ENCODE measurements around the gene CDHR1. TPM values are rescaled to one million over a fixed set of nuclear protein-coding genes. Genes with fewer than 3 reads are reported as not detected.

The CDHR1 gene
- total RNA-seq, 4 donors from 2014 or later, result 6.7 to 15.0 (median 12.2) TPM

DNA sequence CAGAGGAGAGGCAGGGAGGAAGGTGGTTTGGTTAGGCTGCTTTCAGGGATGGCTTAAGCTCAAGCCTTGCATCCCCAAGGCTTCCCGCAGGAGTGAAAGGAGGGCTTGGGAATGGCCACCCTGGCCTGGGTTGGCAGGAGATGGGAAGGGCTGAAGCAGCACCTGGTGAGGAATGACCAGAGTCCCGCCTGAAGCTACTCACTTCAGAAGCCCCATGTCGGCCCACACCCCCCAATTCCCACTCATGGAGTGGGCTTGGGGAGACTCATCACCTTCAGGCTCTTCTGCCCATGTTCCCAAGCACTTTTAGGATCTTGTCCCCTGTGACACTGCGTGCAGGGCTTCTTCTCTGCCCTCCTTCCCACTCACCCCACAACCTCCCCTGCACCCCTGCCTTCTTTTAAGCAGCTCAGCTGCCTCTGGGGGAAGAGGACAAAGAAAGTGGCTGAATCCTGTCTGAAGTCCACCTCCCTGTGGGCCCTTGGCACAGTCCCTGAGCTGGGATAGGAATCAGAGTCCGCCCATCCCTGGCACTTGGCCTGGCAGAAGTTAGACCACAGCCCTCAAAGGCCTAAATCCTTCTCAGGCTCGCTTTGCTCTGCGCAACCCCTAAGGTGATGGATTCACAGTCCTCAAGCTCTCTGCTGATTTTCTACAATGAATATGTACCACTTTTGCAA lies 67.0 kb downstream of the CDHR1 start:
- Histone ChIP-seq H3K27ac (no peak overlapping the region), H3K4me1 (peaks cover 0 to 6% (median 0%) of the 10 kb centered on the region in 3 donors), H3K4me3 (no peak overlapping the region), H3K27me3 (peaks cover 0 to 53% (median 0%) of the 10 kb centered on the region in 4 donors), H3K9me3 (no peaks in the 10 kb centered on the region), H3K36me3 (no peaks in the 10 kb centered on the region)
- intact Hi-C loops (cut with DNase I), result loop anchor here (5.0 kb wide), 1 partner anchor 276 kb away; no protein-coding TSS in a partner anchor
- WGBS, 2 donors, result 45 to 84% methylated on average over 5 to 6 of the region's 7 CpGs
- no peak for DNase-seq
- no peak for TF ChIP-seq POLR2A (IDR thresholded peaks at IDR 0.05)
- TF ChIP-seq, protein P1, sequence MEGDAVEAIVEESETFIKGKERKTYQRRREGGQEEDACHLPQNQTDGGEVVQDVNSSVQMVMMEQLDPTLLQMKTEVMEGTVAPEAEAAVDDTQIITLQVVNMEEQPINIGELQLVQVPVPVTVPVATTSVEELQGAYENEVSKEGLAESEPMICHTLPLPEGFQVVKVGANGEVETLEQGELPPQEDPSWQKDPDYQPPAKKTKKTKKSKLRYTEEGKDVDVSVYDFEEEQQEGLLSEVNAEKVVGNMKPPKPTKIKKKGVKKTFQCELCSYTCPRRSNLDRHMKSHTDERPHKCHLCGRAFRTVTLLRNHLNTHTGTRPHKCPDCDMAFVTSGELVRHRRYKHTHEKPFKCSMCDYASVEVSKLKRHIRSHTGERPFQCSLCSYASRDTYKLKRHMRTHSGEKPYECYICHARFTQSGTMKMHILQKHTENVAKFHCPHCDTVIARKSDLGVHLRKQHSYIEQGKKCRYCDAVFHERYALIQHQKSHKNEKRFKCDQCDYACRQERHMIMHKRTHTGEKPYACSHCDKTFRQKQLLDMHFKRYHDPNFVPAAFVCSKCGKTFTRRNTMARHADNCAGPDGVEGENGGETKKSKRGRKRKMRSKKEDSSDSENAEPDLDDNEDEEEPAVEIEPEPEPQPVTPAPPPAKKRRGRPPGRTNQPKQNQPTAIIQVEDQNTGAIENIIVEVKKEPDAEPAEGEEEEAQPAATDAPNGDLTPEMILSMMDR (IDR thresholded peaks at IDR 0.05), result no peak

DNA sequence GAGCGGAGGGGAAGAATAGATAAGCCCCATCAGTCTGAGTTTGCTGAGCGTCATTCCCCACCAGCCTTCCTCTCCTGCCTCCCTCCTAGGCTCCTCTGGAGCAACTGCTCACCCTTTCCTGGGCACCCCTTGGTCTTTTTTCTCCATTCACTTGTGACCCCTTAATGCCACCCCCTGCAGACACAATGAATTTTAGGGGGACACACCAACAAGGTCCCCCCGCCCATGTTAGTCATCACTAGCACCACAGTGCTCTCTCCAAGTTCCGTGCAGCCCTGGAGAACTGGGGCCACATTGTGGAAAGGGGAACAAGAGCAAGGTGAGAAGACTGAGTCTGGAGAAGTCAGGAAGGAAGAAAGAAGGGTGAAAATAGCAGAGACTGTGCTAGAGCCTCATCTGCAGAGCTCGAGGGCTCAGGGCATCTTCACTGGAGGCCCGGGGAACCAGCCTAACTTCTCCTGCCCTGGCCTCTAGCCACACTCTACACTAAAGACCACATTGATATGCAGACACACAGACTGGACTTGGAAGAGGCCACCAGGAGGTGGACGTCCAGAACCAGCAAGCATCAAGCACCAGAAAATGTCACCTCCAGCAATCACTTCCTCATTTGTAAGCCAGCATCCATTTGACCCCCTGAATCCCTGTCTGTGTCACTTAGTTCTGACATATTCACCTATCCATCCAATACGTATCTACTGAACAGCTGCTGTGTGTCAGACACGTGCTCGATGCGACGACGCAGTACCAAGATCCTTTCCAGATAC lies 68.0 kb downstream of the CDHR1 start:
- Histone ChIP-seq H3K27me3 (peaks cover 0 to 45% (median 0%) of the 10 kb centered on the region in 4 donors), H3K9me3 (no peaks in the 10 kb centered on the region), H3K4me1 (no peaks in the 10 kb centered on the region), H3K4me3 (no peak overlapping the region), H3K27ac (no peak overlapping the region), H3K36me3 (no peaks in the 10 kb centered on the region)
- DNase-seq, result no peak
- 69 to 73% methylated on average over 13 of the region's 13 CpGs for WGBS, 2 donors
- TF ChIP-seq, protein P1 (IDR thresholded peaks at IDR 0.05), result no peak
- TF ChIP-seq POLR2A (IDR thresholded peaks at IDR 0.05), result no peak
- intact Hi-C loops (cut with DNase I), result loop anchor here (5.0 kb wide), 1 partner anchor 275 kb away; no protein-coding TSS in a partner anchor

GRCh38 chr10:84263716-84264115 lies 69.4 kb downstream of the CDHR1 start:
- 71 to 80% methylated on average over 4 of the region's 5 CpGs for WGBS, 2 donors
- H3K4me3 ChIP-seq, result no peak overlapping the region
- no peak for DNase-seq
- intact Hi-C loops (cut with DNase I), result loop anchor here (5.0 kb wide), 1 partner anchor 274 kb away; no protein-coding TSS in a partner anchor
- peaks cover 0 to 31% (median 0%) of the 10 kb centered on the region in 4 donors for H3K27me3 ChIP-seq
- no peak overlapping the region for H3K27ac ChIP-seq
- H3K9me3 ChIP-seq, result no peaks in the 10 kb centered on the region
- no peak for TF ChIP-seq POLR2A (IDR thresholded peaks at IDR 0.05)
- TF ChIP-seq, protein P1 (IDR thresholded peaks at IDR 0.05), result no peak
- H3K36me3 ChIP-seq, result no peaks in the 10 kb centered on the region
- no peaks in the 10 kb centered on the region for H3K4me1 ChIP-seq

DNA sequence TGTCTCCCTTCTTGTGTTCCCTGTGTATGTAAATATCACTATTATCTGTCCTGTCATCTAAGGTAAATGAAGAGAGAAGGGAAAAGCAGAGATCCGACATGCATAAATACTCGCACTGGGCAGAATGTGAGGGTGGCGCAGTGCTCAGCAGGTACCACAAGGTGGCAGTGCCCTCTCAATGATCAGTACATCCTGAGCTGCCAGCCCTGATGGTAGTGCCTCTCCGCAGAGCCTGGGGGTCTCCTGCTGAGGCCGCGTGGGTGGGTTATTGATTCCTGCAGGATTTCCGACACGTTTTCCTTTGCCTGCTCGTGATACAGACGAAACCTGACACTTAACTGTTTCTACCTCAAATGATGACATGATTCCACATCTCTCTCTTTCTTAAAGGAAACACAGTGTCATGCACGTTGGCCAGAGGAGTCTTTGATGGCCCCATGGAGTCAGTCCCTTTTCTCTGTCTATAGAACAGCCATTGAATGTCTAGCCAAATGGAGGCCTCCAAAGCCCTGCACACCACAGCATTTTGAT lies 70.3 kb downstream of the CDHR1 start:
- Histone ChIP-seq H3K27ac (no peak overlapping the region), H3K27me3 (peaks cover 0 to 31% (median 0%) of the 10 kb centered on the region in 4 donors), H3K4me3 (no peak overlapping the region), H3K9me3 (no peaks in the 10 kb centered on the region), H3K4me1 (no peaks in the 10 kb centered on the region), H3K36me3 (no peaks in the 10 kb centered on the region)
- TF ChIP-seq, protein P1 (IDR thresholded peaks at IDR 0.05), result peak; percentile 73 to 95 (median 85)
- no peak for TF ChIP-seq POLR2A (IDR thresholded peaks at IDR 0.05)
- 1 to 2% methylated on average over 11 of the region's 11 CpGs for WGBS, 2 donors
- no peak for DNase-seq
- intact Hi-C loops (cut with DNase I), result loop anchor here (5.0 kb wide), 1 partner anchor 273 kb away; no protein-coding TSS in a partner anchor

- WGBS, 2 donors, result 30 to 54% methylated on average over 4 of the region's 4 CpGs
- intact Hi-C loops (cut with DNase I), result no loop called here
Measured at GRCh38 chr10:84265418-84265817, 71.1 kb downstream of the CDHR1 start.

More at GRCh38 chr10:84265418-84265817, 71.1 kb downstream of the CDHR1 start:
- no peak for DNase-seq
- Histone ChIP-seq H3K27me3 (peaks cover 0 to 36% (median 0%) of the 10 kb centered on the region in 4 donors), H3K9me3 (no peaks in the 10 kb centered on the region), H3K4me3 (no peak overlapping the region), H3K36me3 (no peaks in the 10 kb centered on the region), H3K27ac (no peak overlapping the region), H3K4me1 (no peaks in the 10 kb centered on the region)
- TF ChIP-seq, protein P1 (IDR thresholded peaks at IDR 0.05), result no peak
